Fibroblast of lung (primary cell): Measurements from ENCODE around the gene SH2D6. TPM values are rescaled to one million over a fixed set of nuclear protein-coding genes. Genes with fewer than 3 reads are reported as not detected.

ENCODE experiments used
- DNase-seq, 2 donors: peaks; one replicate each; pipeline versions ENCODE4 v3.0.0 to v3.0.0-alpha.2; 2010; ENCODE audit warnings: low read depth in 2 of 2
- H2AFZ ChIP-seq: 2 replicates; pipeline ENCODE4 v1.5.1; 2012; ENCODE audit warnings: low read length, control low read depth, inconsistent platforms
- H3K27ac ChIP-seq: 2 replicates; pipeline ENCODE4 v1.5.1; 2011; ENCODE audit warnings: low read length, control low read depth; ENCODE audit not compliant: insufficient read depth
- H3K27me3 ChIP-seq: 2 replicates; pipeline ENCODE4 v1.5.1; 2011; ENCODE audit warnings: mild to moderate bottlenecking, low read length; ENCODE audit not compliant: control insufficient read depth, insufficient read depth
- H3K36me3 ChIP-seq: 2 replicates; pipeline ENCODE4 v1.5.1; 2011; ENCODE audit warnings: low read length; ENCODE audit not compliant: control insufficient read depth, insufficient read depth
- H3K4me1 ChIP-seq: 2 replicates; pipeline ENCODE4 v1.5.1; 2011; ENCODE audit warnings: low read length; ENCODE audit not compliant: control insufficient read depth, insufficient read depth; ENCODE audit errors: extremely low read depth
- H3K4me2 ChIP-seq: 2 replicates; pipeline ENCODE4 v1.5.1; 2011; ENCODE audit warnings: low read length, control low read depth; ENCODE audit not compliant: insufficient read depth; ENCODE audit errors: extremely low read depth
- H3K4me3 ChIP-seq, 4 experiments: fragments of 200-600 bp in 1 of 4; sonication (generic) in 1 of 4; replicated peaks in 1 of 4; 2 replicates each; pipeline ENCODE4 v1.5.1; 2011 to 2016; ENCODE audit warnings: low read length in 4 of 4, low read depth in 3 of 4, mild to moderate bottlenecking in 3 of 4, control low read depth in 2 of 4, inconsistent platforms in 1 of 4, mixed read lengths in 1 of 4; ENCODE audit not compliant: insufficient read depth in 1 of 4; ENCODE audit errors: control extremely low read depth in 1 of 4
- H3K79me2 ChIP-seq: 2 replicates; pipeline ENCODE4 v1.5.1; 2012; ENCODE audit warnings: mild to moderate bottlenecking, low read length, inconsistent platforms; ENCODE audit not compliant: control insufficient read depth, insufficient read depth
- H3K9ac ChIP-seq: 2 replicates; pipeline ENCODE4 v1.5.1; 2011; ENCODE audit warnings: mild to moderate bottlenecking, low read length, control low read depth; ENCODE audit not compliant: insufficient read depth
- H3K9me3 ChIP-seq: 2 replicates; pipeline ENCODE4 v1.5.1; 2012; ENCODE audit warnings: low read depth, low read length; ENCODE audit not compliant: control insufficient read depth, insufficient read depth
- H4K20me1 ChIP-seq: 2 replicates; pipeline ENCODE4 v1.5.1; 2011; ENCODE audit warnings: low read length; ENCODE audit not compliant: control insufficient read depth, insufficient read depth; ENCODE audit errors: extremely low read depth
- CTCF ChIP-seq, 2 donors: IDR thresholded peaks in 1 of 2; conservative IDR thresholded peaks in 1 of 2; 1 replicate in 1 of 2; 2 replicates in 1 of 2; pipeline ENCODE4 v1.5.1; 2011 to 2012; ENCODE audit warnings: low read length in 2 of 2, control low read depth in 1 of 2, inconsistent platforms in 1 of 2, low read depth in 1 of 2, mild to moderate bottlenecking in 1 of 2
- EZH2 ChIP-seq: IDR thresholded peaks from 2 replicates; pipeline ENCODE4 v1.5.1; 2012; ENCODE audit warnings: low read length, control low read depth, mild to moderate bottlenecking; ENCODE audit errors: missing control alignments
- polyA plus RNA-seq, 2 donors: library from polyadenylated mRNA; depleted of rRNA in 1 of 2; stranded (reverse) in 1 of 2; unstranded in 1 of 2; fragments of >200 nt; gene quantifications; 2 replicates each; pipeline ENCODE4 v1.2.1, GENCODE V29; 2011 to 2012; ENCODE audit warnings: missing spikeins in 1 of 2
- total RNA-seq: library from RNA; depleted of rRNA; stranded (reverse); fragments of >200 nt; gene quantifications from 2 replicates; pipeline ENCODE4 v1.2.1, GENCODE V29; 2014

The SH2D6 gene
- total and polyA plus RNA-seq, 2 donors (not counting 1 experiment from before 2014, with no cell fraction given): 0.16 to 2.1 TPM

- TF ChIP-seq CTCF (conservative IDR thresholded peaks at IDR 0.05 in 1 of 2, IDR thresholded peaks at IDR 0.05 in 1 of 2; ENCODE audit: low read depth in 1 of 2, low read length in 2 of 2) (no peak), EZH2 (no peak)
- Histone ChIP-seq H2AFZ (peak overlapping the region; percentile 61), H3K27ac (peak overlapping the region; percentile 17), H3K27me3 (no peaks in the 10 kb centered on the region), H3K36me3 (no peaks in the 10 kb centered on the region), H3K4me2 (no peak overlapping the region), H3K4me3 (no peak overlapping the region), H4K20me1 (no peaks in the 10 kb centered on the region), H3K79me2 (no peaks in the 10 kb centered on the region), H3K9ac (no peak overlapping the region), H3K9me3 (no peaks in the 10 kb centered on the region), H3K4me1 (peaks cover 11% of the 10 kb centered on the region)
- DNase-seq: peak; percentile 61 to 93
Measured at GRCh38 chr2:85445316-85446295, 27.1 kb downstream of the SH2D6 start.

- no peak for DNase-seq
- Histone ChIP-seq H3K36me3 (no peaks in the 10 kb centered on the region), H3K4me2 (no peak overlapping the region), H3K9me3 (no peaks in the 10 kb centered on the region), H3K4me3 (no peak overlapping the region), H3K4me1 (peaks cover 11% of the 10 kb centered on the region), H3K27ac (peak overlapping the region; percentile 17), H3K9ac (no peak overlapping the region), H3K27me3 (no peaks in the 10 kb centered on the region), H4K20me1 (no peaks in the 10 kb centered on the region), H3K79me2 (no peaks in the 10 kb centered on the region), H2AFZ (no peak overlapping the region)
- no peak for TF ChIP-seq CTCF (conservative IDR thresholded peaks at IDR 0.05 in 1 of 2, IDR thresholded peaks at IDR 0.05 in 1 of 2; ENCODE audit: low read depth in 1 of 2, low read length in 2 of 2)
- no peak for TF ChIP-seq EZH2
Measured at GRCh38 chr2:85446296-85447221, 28.0 kb downstream of the SH2D6 start.

GRCh38 chr2:85447222-85447585 is 28.7 kb downstream of the SH2D6 start:
- Histone ChIP-seq H2AFZ (no peak overlapping the region), H3K9ac (no peak overlapping the region), H4K20me1 (no peaks in the 10 kb centered on the region), H3K4me1 (peaks cover 11% of the 10 kb centered on the region), H3K9me3 (no peaks in the 10 kb centered on the region), H3K79me2 (no peaks in the 10 kb centered on the region), H3K4me3 (no peak overlapping the region), H3K27me3 (no peaks in the 10 kb centered on the region), H3K4me2 (no peak overlapping the region), H3K27ac (no peak overlapping the region), H3K36me3 (no peaks in the 10 kb centered on the region)
- DNase-seq: no peak
- no peak for TF ChIP-seq EZH2
